G401.6 (cell line): ENCODE results near the gene LRRFIP1.
"Not testable (repeated sequence)": the region's sequence is repeated elsewhere in the genome, so short reads cannot be mapped to it uniquely, and the experiment has no call there.

Source experiments
- FAIRE-seq: peaks from 2 replicates; lab custom pipeline; 2012; peaks lifted over from hg19 to GRCh38; lab: Jason Lieb, UNC

The LRRFIP1 gene

GRCh38 chr2:237749961-237750360 is 122.6 kb downstream of the LRRFIP1 start:
- no peak for FAIRE-seq

- FAIRE-seq: not testable (repeated sequence)
Observed at GRCh38 chr2:237750441-237750840, 123.1 kb downstream of the LRRFIP1 start.

GRCh38 chr2:237752761-237753165 is 125.4 kb downstream of the LRRFIP1 start:
- FAIRE-seq: no peak

GRCh38 chr2:237754182-237754581 is 126.8 kb downstream of the LRRFIP1 start:
- no peak for FAIRE-seq

- no peak for FAIRE-seq
Observed at GRCh38 chr2:237754626-237755248, 127.3 kb downstream of the LRRFIP1 start.

- no peak for FAIRE-seq
Observed at GRCh38 chr2:237757616-237758015, 130.2 kb downstream of the LRRFIP1 start.

GRCh38 chr2:237758185-237758584 is 130.8 kb downstream of the LRRFIP1 start:
- FAIRE-seq: no peak

DNA sequence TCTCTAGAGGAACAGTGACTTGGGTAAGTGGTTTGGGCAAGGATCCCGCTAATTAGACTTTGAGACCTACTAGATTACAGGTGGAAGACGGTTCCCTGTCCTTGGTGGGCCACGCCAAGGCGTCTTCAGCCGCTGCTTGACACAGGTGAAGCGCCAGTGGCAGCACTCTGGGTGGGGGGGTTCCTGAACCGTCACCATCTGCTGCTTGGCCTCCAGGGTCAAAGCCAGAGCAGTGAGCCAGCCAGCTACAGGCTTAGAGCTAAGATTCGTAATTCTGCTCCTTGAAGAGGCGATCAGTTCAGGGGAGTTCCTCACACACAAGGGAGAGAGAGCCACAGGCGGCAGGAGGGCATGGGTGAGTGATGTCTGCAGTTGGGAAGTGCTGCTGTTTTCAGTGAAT is 131.8 kb downstream of the LRRFIP1 start:
- FAIRE-seq: no peak

DNA sequence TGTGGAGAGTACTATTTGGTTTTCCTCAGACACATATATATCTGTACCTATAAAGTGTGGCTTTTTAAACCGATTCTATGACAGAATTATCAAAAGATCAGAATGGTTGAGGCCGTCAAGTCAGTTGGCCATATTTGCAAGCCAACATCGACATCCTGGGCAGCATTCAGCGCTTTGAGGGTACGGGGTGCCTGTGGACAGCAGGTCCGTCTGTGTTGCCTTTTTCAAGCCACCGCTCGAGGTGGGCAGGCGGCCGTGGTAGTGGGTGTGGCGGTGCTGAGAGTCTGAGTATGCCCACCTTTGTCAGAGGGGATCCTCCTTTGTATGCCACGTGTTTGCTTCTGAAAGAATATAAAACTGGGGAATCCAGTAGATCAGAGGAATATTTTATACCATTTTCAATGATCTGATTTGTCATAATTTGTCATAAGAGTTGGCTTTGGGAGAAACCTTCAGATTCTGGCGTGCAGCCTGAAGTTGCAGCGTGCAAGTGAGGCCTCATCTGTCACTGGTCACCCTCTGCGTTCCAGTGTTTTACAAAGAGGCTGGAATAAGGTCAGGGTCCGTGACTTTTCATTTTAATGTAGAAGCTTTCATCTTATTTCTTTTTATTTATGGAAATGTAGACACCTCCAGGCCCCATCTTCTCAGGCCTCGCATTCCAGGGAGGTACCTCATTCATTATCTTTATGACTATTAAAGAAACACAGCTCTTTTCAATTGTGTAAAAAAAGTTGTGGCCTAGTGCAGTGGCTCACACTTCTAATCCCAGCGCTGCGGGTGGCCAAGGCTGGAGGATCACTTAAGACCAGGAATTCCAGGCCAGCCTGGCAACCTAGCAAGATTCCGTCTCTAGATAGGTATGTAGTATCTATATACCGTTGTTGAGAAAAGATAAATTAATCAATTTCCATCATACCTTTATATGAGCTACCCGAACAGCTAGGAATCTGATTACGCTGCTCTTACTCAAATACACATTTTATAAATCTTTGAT is 133.4 kb downstream of the LRRFIP1 start:
- FAIRE-seq: no peak

- not testable (repeated sequence) for FAIRE-seq
Observed at GRCh38 chr2:237762291-237763182, 135.2 kb downstream of the LRRFIP1 start.

DNA sequence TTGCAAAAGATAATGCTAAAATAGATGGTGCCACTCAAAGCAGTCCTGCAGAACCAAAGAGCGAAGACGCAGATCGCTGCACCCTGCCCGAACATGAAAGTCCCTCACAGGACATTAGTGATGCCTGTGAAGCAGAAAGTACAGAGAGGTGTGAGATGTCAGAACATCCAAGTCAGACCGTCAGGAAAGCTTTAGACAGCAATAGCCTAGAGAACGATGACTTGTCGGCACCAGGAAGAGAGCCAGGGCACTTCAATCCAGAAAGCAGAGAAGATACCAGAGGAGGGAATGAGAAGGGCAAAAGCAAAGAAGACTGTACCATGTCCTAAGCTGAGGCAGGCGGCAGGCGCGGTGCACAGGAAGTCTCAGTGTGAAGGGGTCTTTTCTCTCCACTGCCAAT is 136.4 kb downstream of the LRRFIP1 start:
- FAIRE-seq: no peak

- not testable (repeated sequence) for FAIRE-seq
Observed at GRCh38 chr2:237765122-237765521, 137.7 kb downstream of the LRRFIP1 start.

DNA sequence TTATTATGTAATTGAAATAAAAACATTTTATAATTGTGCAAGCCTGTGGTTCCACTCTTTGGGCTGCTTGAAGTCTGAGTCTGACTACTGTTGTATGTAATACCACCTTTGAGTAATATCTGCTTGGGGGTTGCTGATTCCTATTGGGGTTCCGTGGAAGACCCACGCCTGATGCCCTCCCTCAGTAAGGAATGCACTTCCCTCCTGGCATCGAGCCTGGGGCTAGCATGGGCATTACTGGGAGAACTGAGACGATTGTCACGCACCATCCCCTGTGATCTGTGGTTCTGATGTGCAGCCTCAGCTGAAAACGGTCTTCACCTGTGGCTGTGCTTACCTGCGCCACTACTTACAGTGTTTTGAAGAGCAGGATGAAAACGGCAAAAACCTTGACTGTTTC is 138.5 kb downstream of the LRRFIP1 start:
- FAIRE-seq: no peak

DNA sequence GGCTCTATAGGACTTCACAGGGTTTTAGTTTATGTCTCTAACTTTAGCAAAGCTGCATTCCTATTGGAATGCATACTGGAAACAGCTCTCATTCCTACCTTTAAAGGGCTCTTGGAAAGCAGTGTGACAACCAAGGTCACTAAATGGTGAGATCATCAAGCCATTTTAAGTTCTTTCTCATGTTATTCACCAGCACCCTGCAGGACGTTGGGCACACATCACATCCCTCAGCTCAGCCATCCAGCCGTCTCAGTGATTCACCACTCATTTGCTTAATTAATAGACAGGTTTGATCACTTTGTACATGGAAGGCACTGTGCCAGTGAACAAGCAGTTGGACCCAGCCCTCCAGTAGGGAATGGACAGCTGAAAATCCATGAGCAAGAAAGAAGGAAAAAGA is 139.0 kb downstream of the LRRFIP1 start:
- FAIRE-seq: no peak

GRCh38 chr2:237772513-237772912 is 145.1 kb downstream of the LRRFIP1 start:
- FAIRE-seq: no peak

GRCh38 chr2:237773826-237774225 is 146.4 kb downstream of the LRRFIP1 start:
- no peak for FAIRE-seq

DNA sequence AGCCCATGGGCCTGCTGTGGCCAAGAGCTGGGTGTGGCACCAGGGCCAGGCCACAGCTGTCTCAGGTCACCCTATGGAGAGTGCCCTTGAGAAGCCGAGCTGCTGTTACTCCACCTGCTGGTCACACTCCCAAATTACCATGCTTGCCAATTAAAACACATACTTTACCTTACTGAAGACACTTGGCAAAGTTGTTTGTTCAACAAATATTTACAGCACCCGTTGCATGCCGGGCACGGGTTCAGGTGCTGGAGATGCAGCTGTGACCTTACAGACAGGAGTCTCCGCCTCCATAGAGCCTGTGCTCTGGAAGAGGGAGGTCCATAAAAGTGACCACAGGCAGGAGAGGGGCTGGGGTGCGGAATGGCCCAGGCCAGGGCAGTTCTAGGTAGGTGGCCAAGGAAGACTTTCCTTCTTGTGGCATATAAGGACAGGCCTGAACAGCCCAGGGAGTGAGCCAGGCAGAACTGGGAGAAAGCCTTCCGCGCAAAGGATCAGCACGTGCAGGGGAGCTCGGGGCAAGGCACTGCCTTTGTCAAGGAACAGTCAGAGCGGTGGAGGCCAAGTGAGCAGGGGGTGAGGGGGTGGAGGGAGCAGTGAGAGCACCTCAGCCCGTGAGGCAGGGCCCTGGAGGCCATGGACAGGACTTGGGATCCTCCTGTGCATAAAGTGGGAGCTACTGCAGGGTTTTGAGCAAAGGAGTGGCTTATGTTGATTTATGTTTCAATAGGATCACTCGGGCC is 147.6 kb downstream of the LRRFIP1 start:
- no peak for FAIRE-seq

GRCh38 chr2:237779521-237779920 is 152.1 kb downstream of the LRRFIP1 start:
- no peak for FAIRE-seq

- no peak for FAIRE-seq
Observed at GRCh38 chr2:237782181-237782580, 154.8 kb downstream of the LRRFIP1 start.

GRCh38 chr2:237783678-237784077 is 156.3 kb downstream of the LRRFIP1 start:
- FAIRE-seq: not testable (repeated sequence)

DNA sequence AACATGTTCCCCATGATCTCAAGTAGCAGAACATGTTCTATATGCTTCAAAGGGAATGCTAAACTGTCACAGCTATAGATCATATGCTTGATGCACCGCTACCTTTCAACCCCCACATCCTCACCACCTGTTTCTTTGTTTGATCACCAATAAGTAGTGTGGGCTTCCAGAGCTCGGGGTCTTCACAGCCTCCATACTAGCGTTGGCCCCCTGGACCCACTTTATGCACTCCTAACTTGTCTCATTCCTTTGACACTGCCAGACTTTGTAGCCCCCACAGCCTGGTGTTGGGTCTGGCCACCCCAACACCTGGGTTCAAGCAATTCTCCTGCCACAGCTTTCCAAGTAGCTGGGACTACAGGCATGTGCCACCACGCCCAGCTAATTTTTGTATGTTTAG is 159.5 kb downstream of the LRRFIP1 start:
- FAIRE-seq: no peak

DNA sequence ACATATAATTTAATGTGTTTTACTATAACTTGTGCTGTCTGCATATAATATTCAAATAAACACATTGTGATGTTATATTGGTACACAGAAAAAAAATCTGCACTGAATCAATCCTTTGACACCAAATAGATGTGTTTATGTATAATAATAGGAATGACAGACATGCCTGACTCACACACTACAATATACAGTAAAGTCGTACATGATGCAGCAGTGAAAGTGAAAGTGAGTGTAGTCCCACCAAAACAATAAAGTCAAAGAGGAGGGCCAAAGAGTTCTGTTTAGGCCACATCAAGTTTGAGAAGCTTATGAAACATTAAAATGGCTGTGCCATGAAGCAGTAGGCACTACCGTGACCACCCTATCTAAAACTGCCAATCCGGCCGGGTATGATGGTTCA is 163.0 kb downstream of the LRRFIP1 start:
- no peak for FAIRE-seq
